Upper lobe of left lung (tissue), 4 donors: ENCODE results near the gene ARHGAP45.

Experiments
- CTCF ChIP-seq, 6 experiments: fragments of 450-650 bp in 4 of 6; fragments of 200-600 bp in 2 of 6; sonication (generic) in 2 of 6; IDR thresholded peaks; one replicate each; pipeline ENCODE4 v1.5.1; 2016 to 2019; ENCODE audit warnings: antibody characterized with exemption in 6 of 6
- EP300 ChIP-seq, 4 donors: sonication (generic); formaldehyde crosslinking; IDR thresholded peaks; one replicate each; pipeline ENCODE4 v1.5.1; 2017; ENCODE audit warnings: antibody characterized with exemption in 4 of 4, control low read depth in 2 of 4
- POLR2A ChIP-seq, 4 donors: fragments of 450-650 bp; IDR thresholded peaks; one replicate each; pipeline ENCODE4 v1.5.1; 2016 to 2017; ENCODE audit warnings: antibody characterized with exemption in 4 of 4, mild to moderate bottlenecking in 2 of 4

GRCh38 chr19:1088416-1089010 lies 21.5 kb downstream of the ARHGAP45 start:
- TF ChIP-seq CTCF (IDR thresholded peaks at IDR 0.05), result no peak
- TF ChIP-seq POLR2A (IDR thresholded peaks at IDR 0.05), result peak in 1 of 4 donors; percentile 29
- no peak for TF ChIP-seq EP300 (IDR thresholded peaks at IDR 0.05)
